Stomach (tissue), 9 donors: ENCODE data around the gene USP6NL. TPM values are rescaled to one million over a fixed set of nuclear protein-coding genes. Genes with fewer than 3 reads are reported as not detected.

Source experiments
- DNase-seq, 2 donors: peaks; one replicate each; pipeline versions ENCODE4 v3.0.0 to v3.0.0-alpha.2; 2013 to 2019
- H3K27ac ChIP-seq, 5 donors: fragments of 200-600 bp in 4 of 5; sonication (generic) in 4 of 5; one replicate each; pipeline ENCODE4 v1.5.1; 2013 to 2019; ENCODE audit warnings: mild to moderate bottlenecking in 1 of 5, moderate library complexity in 1 of 5
- H3K27me3 ChIP-seq, 3 donors: fragments of 200-600 bp; sonication (generic); one replicate each; pipeline ENCODE4 v1.5.1; 2017 to 2019; ENCODE audit warnings: mixed run types in 1 of 3
- H3K36me3 ChIP-seq, 4 donors: fragments of 200-600 bp; sonication (generic); 1 replicate in 3 of 4; 2 replicates in 1 of 4; pipeline ENCODE4 v1.5.1; 2016 to 2019
- H3K4me1 ChIP-seq, 4 donors: fragments of 200-600 bp; sonication (generic); one replicate each; pipeline ENCODE4 v1.5.1; 2016 to 2019
- H3K4me3 ChIP-seq, 4 donors: fragments of 200-600 bp; sonication (generic) in 3 of 4; one replicate each; pipeline ENCODE4 v1.5.1; 2016 to 2019; ENCODE audit warnings: mild to moderate bottlenecking in 1 of 4
- H3K9me3 ChIP-seq, 4 donors: fragments of 200-600 bp; sonication (generic); one replicate each; pipeline ENCODE4 v1.5.1; 2016 to 2019
- CTCF ChIP-seq, 7 experiments: fragments of 450-650 bp in 4 of 7; fragments of 200-600 bp in 3 of 7; sonication (generic) in 3 of 7; IDR thresholded peaks; one replicate each; pipeline ENCODE4 v1.5.1; 2016 to 2019; ENCODE audit warnings: antibody characterized with exemption in 7 of 7, control low read depth in 2 of 7, mild to moderate bottlenecking in 1 of 7
- EP300 ChIP-seq: sonication (generic); formaldehyde crosslinking; IDR thresholded peaks from one replicate; pipeline ENCODE4 v1.6.1; 2017; ENCODE audit warnings: antibody characterized with exemption
- POLR2A ChIP-seq, 4 donors: fragments of 450-650 bp; IDR thresholded peaks; one replicate each; pipeline ENCODE4 v1.6.1; 2016; ENCODE audit warnings: antibody characterized with exemption in 4 of 4, control low read depth in 2 of 4, mild to moderate bottlenecking in 1 of 4, moderate library complexity in 1 of 4
- POLR2AphosphoS5 ChIP-seq, 3 donors: sonication (generic); formaldehyde crosslinking; IDR thresholded peaks; one replicate each; pipeline ENCODE4 v1.6.1; 2016; ENCODE audit warnings: antibody characterized with exemption in 3 of 3
- WGBS, 5 donors: extraction: QIAGEN DNeasy Blood & Tissue Kit in 3 of 5; methylation state at CpG; one replicate each; pipeline versions ENCODE4 v1.1.5 to v1.1.7; 2013 to 2018; 5-methylcytosine and 5-hydroxymethylcytosine counted together
- intact Hi-C: fragments of 100-400 bp; cut with DNase I; formaldehyde crosslinking; loops from one replicate; pipeline ENCODE4 v1.15.1; 2023; ENCODE audit warnings: low total_unique reads
- polyA plus RNA-seq, 3 donors: library from polyadenylated mRNA; stranded (reverse); fragments of 200-250 nt; gene quantifications; one replicate each; pipeline ENCODE4 v1.2.3, GENCODE V29; 2013
- total RNA-seq, 5 donors: library from RNA; depleted of rRNA; stranded (reverse); fragments of >200 nt; gene quantifications; one replicate each; pipeline versions ENCODE4 v1.1.0 to v1.2.3, GENCODE V29; 2014 to 2016
- donor health status: healthy with polysubstance abuse.
- donor health status: Bipolar disorder and iron deficiency.
- donor health status: healthy.

USP6NL gene
- total and polyA plus RNA-seq, 8 donors: 4.7 to 31.5 (median 6.3) TPM

- Histone ChIP-seq H3K27ac (no peak overlapping the region), H3K4me3 (no peak overlapping the region), H3K27me3 (no peaks in the 10 kb centered on the region), H3K36me3 (no peaks in the 10 kb centered on the region), H3K9me3 (peaks cover 0 to 6% (median 0%) of the 10 kb centered on the region in 4 donors), H3K4me1 (peaks cover 0 to 26% (median 0%) of the 10 kb centered on the region in 4 donors)
- intact Hi-C loops: no loop called here
- TF ChIP-seq CTCF (IDR thresholded peaks at IDR 0.05): no peak
- no peak for TF ChIP-seq POLR2A (IDR thresholded peaks at IDR 0.05)
- no peak for TF ChIP-seq POLR2AphosphoS5 (IDR thresholded peaks at IDR 0.05)
- no peak for TF ChIP-seq EP300
- 78 to 84% (median 82%) methylated on average over 4 of the region's 4 CpGs for WGBS, 5 donors
- DNase-seq: no peak
Measured at GRCh38 chr10:11587722-11588259, 23.7 kb downstream of the USP6NL start.

- DNase-seq: no peak
- Histone ChIP-seq H3K27me3 (no peaks in the 10 kb centered on the region), H3K4me3 (no peak overlapping the region), H3K36me3 (no peaks in the 10 kb centered on the region), H3K27ac (no peak overlapping the region), H3K9me3 (peaks cover 0 to 6% (median 0%) of the 10 kb centered on the region in 4 donors), H3K4me1 (peaks cover 0 to 26% (median 0%) of the 10 kb centered on the region in 4 donors)
- no peak for TF ChIP-seq EP300
- TF ChIP-seq POLR2AphosphoS5 (IDR thresholded peaks at IDR 0.05): no peak
- TF ChIP-seq POLR2A (IDR thresholded peaks at IDR 0.05): no peak
- TF ChIP-seq CTCF (IDR thresholded peaks at IDR 0.05): no peak
- intact Hi-C loops: no loop called here
Measured at GRCh38 chr10:11586170-11586569, 25.3 kb downstream of the USP6NL start.

DNA sequence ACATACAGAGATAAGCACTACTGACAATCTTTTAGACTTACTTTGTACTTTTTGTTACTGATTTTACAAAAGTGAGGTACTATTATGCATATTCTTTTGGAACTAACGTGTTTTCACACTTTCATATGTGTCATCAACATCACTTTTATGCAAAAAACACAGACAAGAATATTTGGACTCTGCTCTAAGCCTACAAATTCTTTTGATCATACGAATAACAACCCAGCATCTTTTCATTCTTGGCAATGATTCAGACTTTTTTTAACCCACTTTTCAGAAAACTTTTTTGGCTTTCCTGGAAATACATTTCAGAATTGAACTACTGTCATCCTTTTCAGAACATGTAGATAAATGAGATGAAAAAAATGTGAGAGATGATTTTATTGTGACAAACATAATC is 30.2 kb downstream of the USP6NL start:
- H3K4me1 ChIP-seq: peaks cover 0 to 21% (median 0%) of the 10 kb centered on the region in 4 donors
- TF ChIP-seq POLR2AphosphoS5 (IDR thresholded peaks at IDR 0.05): no peak
- no peak for TF ChIP-seq CTCF (IDR thresholded peaks at IDR 0.05)
- H3K36me3 ChIP-seq: no peaks in the 10 kb centered on the region
- intact Hi-C loops: no loop called here
- 55 to 66% (median 62%) methylated on average over 2 of the region's 2 CpGs for WGBS, 5 donors
- H3K9me3 ChIP-seq: peaks cover 0 to 6% (median 0%) of the 10 kb centered on the region in 4 donors
- DNase-seq: no peak
- no peak overlapping the region for H3K4me3 ChIP-seq
- H3K27ac ChIP-seq: no peak overlapping the region
- no peaks in the 10 kb centered on the region for H3K27me3 ChIP-seq

DNA sequence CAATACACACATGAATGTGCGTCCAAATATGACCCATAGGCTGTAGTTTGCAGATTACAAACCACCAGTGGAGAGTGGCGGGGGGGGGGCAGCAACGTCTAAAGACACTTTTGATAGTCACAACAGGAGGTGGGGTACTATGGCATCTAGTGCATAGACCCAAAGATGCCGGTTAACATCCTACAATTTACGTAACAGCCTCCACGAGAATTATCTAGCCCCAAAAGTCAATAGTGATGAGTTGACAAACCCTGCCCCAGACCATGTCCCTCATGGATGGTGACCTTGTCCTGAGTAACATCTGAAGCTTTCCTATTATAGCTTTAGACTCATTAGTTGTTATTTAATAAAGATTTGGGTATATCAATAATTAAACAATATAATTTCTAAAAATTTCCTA is 31.6 kb downstream of the USP6NL start:
- WGBS, 5 donors: 79 to 92% (median 82%) methylated on average over 5 to 6 of the region's 6 CpGs

More for the DNA sequence above, 31.6 kb downstream of the USP6NL start:
- Histone ChIP-seq H3K4me3 (no peak overlapping the region), H3K36me3 (no peaks in the 10 kb centered on the region), H3K27ac (no peak overlapping the region), H3K4me1 (peaks cover 0 to 9% (median 0%) of the 10 kb centered on the region in 4 donors), H3K9me3 (peaks cover 0 to under 1% (median 0%) of the 10 kb centered on the region in 4 donors), H3K27me3 (no peaks in the 10 kb centered on the region)
- intact Hi-C loops: no loop called here
- TF ChIP-seq POLR2AphosphoS5 (IDR thresholded peaks at IDR 0.05): no peak
- no peak for TF ChIP-seq EP300
- no peak for TF ChIP-seq CTCF (IDR thresholded peaks at IDR 0.05)
- TF ChIP-seq POLR2A (IDR thresholded peaks at IDR 0.05): no peak
- DNase-seq: no peak
